DOHH2 (cell line): ENCODE measurements around the gene GAS7.

Experiments
- H3F3A ChIP-seq: fragments of 200-600 bp; sonication (generic), shearing (Covaris generic); 2 replicates; pipeline ENCODE4 v1.6.0; 2016; ENCODE audit warnings: antibody characterized with exemption, mild to moderate bottlenecking; ENCODE audit not compliant: control insufficient read depth, insufficient read depth
- H3K27ac ChIP-seq: fragments of 200-600 bp; sonication (generic); 2 replicates; pipeline ENCODE4 v1.5.1; 2014; ENCODE audit warnings: low read depth, mild to moderate bottlenecking, low read length, moderate library complexity
- H3K27me3 ChIP-seq: fragments of 200-600 bp; sonication (generic); 2 replicates; pipeline ENCODE4 v1.6.1; 2014; ENCODE audit warnings: mild to moderate bottlenecking, low read length, mixed read lengths; ENCODE audit not compliant: control insufficient read depth
- H3K36me3 ChIP-seq: fragments of 200-600 bp; sonication (generic); 2 replicates; pipeline ENCODE4 v1.6.1; 2014; ENCODE audit warnings: mild to moderate bottlenecking, low read length, moderate library complexity, mixed read lengths; ENCODE audit not compliant: control insufficient read depth
- H3K4me1 ChIP-seq: fragments of 200-600 bp; sonication (generic); 2 replicates; pipeline ENCODE4 v1.6.1; 2014; ENCODE audit warnings: mild to moderate bottlenecking, low read length, mixed read lengths; ENCODE audit not compliant: control insufficient read depth
- H3K4me2 ChIP-seq: fragments of 200-600 bp; sonication (generic); 2 replicates; pipeline ENCODE4 v1.6.0; 2014; ENCODE audit warnings: mild to moderate bottlenecking, low read length, moderate library complexity
- H3K4me3 ChIP-seq: fragments of 200-600 bp; sonication (generic); 2 replicates; pipeline ENCODE4 v1.5.1; 2014; ENCODE audit warnings: mild to moderate bottlenecking, low read length, mixed read lengths
- H3K79me2 ChIP-seq: fragments of 200-600 bp; sonication (generic); 2 replicates; pipeline ENCODE4 v1.6.1; 2014; ENCODE audit warnings: mild to moderate bottlenecking, low read length, mixed read lengths; ENCODE audit not compliant: control insufficient read depth
- H3K9me2 ChIP-seq: fragments of 200-600 bp; sonication (generic); replicated peaks from 2 replicates; pipeline ENCODE4 v1.6.1; 2014; ENCODE audit warnings: mild to moderate bottlenecking, low read length, mixed read lengths; ENCODE audit not compliant: control insufficient read depth
- H3K9me3 ChIP-seq: fragments of 200-600 bp; sonication (generic); 2 replicates; pipeline ENCODE4 v1.6.1; 2014; ENCODE audit warnings: antibody characterized with exemption, low read length, mixed read lengths; ENCODE audit not compliant: control insufficient read depth, insufficient read depth
- H4K20me1 ChIP-seq: fragments of 200-600 bp; sonication (generic); 2 replicates; pipeline ENCODE4 v1.6.0; 2014; ENCODE audit warnings: low read depth, mild to moderate bottlenecking, antibody characterized with exemption, low read length, moderate library complexity; ENCODE audit not compliant: control insufficient read depth, insufficient read depth
- CTCF ChIP-seq: fragments of 200-600 bp; sonication (generic); IDR thresholded peaks from one replicate; pipeline ENCODE4 v1.5.1; 2014; ENCODE audit warnings: antibody characterized with exemption, mild to moderate bottlenecking, low read depth, low read length; ENCODE audit not compliant: poor library complexity, severe bottlenecking
- EZH2phosphoT487 ChIP-seq: fragments of 200-600 bp; sonication (generic); IDR thresholded peaks from 2 replicates; pipeline ENCODE4 v1.6.1; 2017; ENCODE audit warnings: borderline replicate concordance, mild to moderate bottlenecking, antibody characterized with exemption, low read length, moderate library complexity, mixed read lengths

The GAS7 gene

DNA sequence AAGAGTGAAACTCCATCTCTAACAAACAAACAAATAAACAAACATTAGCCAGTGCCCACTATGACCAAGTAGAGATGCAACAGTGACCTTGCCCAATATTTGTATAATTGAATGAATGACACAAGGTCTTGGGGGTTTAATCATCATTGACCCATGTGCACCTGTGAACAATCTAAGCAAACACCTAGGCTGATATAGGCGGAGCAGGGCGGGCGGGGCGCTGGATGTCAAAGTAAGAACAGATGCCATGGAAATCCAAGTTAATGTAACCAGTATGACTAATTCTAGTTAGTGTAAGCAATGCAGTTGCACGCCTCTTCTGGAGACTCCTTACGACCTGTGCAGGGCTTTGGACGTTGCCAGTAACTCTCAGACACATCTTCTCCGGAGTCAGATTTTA, 310.9 kb downstream of the GAS7 start:
- no peak overlapping the region for H3K27ac ChIP-seq
- no peaks in the 10 kb centered on the region for H3K4me1 ChIP-seq
- H4K20me1 ChIP-seq, result no peaks in the 10 kb centered on the region
- no peaks in the 10 kb centered on the region for H3K36me3 ChIP-seq
- no peaks in the 10 kb centered on the region for H3K79me2 ChIP-seq
- H3K4me2 ChIP-seq, result no peak overlapping the region
- no peak overlapping the region for H3K4me3 ChIP-seq
- no peaks in the 10 kb centered on the region for H3K27me3 ChIP-seq
- TF ChIP-seq CTCF, result no peak
- TF ChIP-seq EZH2phosphoT487, result no peak
- no peaks in the 10 kb centered on the region for H3K9me2 ChIP-seq
- H3K9me3 ChIP-seq, result peaks cover 10% of the 10 kb centered on the region
- no peaks in the 10 kb centered on the region for H3F3A ChIP-seq

DNA sequence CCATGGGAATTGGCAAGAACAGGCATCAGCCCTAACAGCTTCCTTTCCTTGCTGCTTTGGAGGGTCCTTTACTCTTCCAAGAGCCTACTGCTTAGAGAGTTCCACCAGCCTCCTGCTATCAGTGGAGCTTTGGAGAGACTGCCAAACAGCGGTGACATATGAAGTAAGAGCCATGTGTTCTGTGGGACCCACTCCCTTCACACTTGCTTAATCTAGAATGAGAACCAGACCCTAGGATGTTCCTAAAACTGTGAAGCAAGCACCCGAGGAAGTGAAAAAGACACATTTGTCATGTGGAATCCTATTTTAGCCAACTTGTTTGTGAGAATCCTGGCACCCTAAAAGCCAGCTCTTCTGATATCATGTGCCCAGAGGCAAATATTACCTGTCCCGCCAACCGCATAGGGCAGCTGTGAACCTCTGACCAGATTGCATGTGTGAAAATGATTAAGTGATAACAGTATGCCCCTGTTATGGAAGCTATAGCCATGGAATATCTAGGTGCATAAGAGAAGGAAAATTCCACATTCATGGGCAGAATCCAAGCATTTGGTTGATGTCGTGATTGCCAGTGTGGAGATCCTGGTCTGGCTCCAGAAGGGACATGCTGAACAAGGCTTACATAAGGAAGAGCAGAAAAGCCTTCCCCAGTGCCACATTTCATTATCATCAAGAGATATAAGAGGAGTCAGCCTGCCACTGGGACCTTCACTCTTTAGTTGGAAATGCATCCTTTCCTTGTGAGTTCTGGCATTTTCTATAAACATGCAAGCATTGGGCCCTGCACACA, 312.1 kb downstream of the GAS7 start:
- Histone ChIP-seq H3F3A (no peaks in the 10 kb centered on the region), H4K20me1 (no peaks in the 10 kb centered on the region), H3K79me2 (no peaks in the 10 kb centered on the region), H3K36me3 (no peaks in the 10 kb centered on the region), H3K4me1 (no peaks in the 10 kb centered on the region), H3K27ac (no peak overlapping the region), H3K27me3 (no peaks in the 10 kb centered on the region), H3K4me3 (no peak overlapping the region), H3K9me3 (peaks cover 14% of the 10 kb centered on the region), H3K9me2 (no peaks in the 10 kb centered on the region), H3K4me2 (no peak overlapping the region)
- TF ChIP-seq EZH2phosphoT487, result no peak
- TF ChIP-seq CTCF, result no peak

DNA sequence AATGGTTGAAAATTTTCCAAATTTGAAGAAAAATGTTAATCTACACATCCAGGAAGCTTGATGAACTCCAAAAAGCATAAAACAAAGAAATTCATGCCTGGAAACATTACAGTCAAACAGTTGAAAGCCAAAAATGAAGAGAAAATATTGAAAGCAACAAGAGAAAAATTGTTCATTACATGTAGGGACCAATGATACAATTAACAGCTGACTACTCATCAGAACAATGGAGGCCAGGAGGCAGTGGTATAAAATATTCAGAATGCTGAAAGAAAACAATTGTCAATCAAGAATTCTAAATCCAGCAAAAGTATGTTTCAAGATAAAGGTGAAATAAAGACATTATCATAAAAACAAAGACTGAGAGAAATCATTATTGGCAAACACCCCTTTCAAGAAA, 315.0 kb downstream of the GAS7 start:
- H3K9me3 ChIP-seq, result peaks cover 14% of the 10 kb centered on the region
- no peak overlapping the region for H3K4me3 ChIP-seq
- no peak for TF ChIP-seq CTCF
- TF ChIP-seq EZH2phosphoT487, result no peak

More for the DNA sequence above, 315.0 kb downstream of the GAS7 start:
- Histone ChIP-seq H3K36me3 (no peaks in the 10 kb centered on the region), H3K27ac (no peak overlapping the region), H3K4me2 (no peak overlapping the region), H3K4me1 (no peaks in the 10 kb centered on the region), H4K20me1 (no peaks in the 10 kb centered on the region), H3K79me2 (no peaks in the 10 kb centered on the region), H3K27me3 (no peaks in the 10 kb centered on the region), H3K9me2 (no peaks in the 10 kb centered on the region), H3F3A (no peaks in the 10 kb centered on the region)
